Stimulated activated CD8-positive, alpha-beta memory T cell treated with anti-CD3 and anti-CD28 coated beads, Interleukin-15, amount 100 ng/mL, for 1 hour (primary cell): ENCODE results near the gene S100A9.
"Not testable (repeated sequence)": the region's sequence is repeated elsewhere in the genome, so short reads cannot be mapped to it uniquely, and the experiment has no call there.

ENCODE experiments used
- DNase-seq: peaks from one replicate; pipeline ENCODE4 v3.0.0-alpha.2; 2020; ENCODE audit warnings: low read depth

S100A9 gene

GRCh38 chr1:153345187-153346076, 12.2 kb upstream of the S100A9 start:
- no peak for DNase-seq

- DNase-seq, result no peak
Measured at GRCh38 chr1:153346077-153346723, 11.5 kb upstream of the S100A9 start.

GRCh38 chr1:153347049-153347448, 10.6 kb upstream of the S100A9 start:
- DNase-seq, result not testable (repeated sequence)

DNA sequence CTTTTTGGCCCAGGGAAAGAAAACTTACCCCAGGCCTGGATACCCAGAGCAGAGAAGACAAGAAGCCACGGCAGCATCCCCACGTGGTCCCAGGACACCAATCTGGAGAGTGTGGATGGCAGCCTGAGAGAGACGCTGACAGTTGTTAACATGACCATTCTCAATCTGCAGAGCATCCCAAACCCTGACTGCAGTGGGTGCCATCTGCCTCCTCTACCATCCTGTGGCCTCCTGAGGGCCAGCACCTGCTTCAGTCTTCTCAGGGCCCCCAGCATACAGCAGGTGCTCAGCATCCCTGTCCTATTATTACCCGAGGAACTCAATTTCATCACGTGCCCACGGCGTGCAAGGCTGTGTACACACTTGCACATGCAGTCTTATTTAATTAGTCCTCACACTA, 9.8 kb upstream of the S100A9 start:
- no peak for DNase-seq

DNA sequence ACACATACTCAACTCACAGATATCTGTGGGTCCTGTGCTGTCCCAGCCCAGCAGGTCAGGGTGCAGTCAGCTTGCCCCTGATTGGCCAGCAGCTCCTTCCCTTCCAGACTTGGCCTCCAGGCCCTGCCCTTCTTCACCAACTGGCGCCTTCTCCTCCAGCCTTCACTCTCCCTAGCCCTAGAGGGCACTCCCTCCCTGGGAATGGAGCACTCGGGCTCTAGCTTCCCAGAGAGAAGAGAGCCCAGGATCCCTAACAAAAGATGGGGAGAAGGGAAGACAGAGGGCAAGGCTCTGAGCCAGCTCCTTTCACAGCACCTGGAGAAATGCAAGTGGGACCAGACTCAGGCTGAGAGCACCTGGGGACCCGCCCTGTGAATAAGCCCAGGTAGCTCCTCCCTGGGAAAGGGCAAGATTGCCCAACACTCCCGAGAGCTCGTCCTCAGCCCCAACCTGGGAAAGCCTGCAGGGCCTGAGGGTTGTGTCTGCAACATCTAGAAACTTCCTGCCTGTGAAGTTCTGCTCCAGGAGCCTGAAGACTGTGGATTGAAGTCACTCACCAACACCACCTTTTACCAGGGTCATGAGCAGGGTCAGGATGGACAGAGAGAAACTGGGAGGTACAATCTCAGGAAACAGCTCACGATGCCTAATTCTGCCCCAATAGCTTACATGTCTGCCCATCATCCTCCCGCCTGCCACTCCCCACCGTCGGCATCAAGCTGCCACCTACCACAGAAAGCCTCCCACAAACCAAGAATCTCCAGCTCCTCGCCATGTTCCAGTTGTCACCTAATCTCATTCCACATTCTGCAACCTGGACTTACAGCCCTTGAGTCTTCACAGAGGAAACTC, 8.9 kb upstream of the S100A9 start, which contains the start of gene PGLYRP4:
Gene PGLYRP4, minus strand, starts transcription at position 331 of the 852 bp plus-strand sequence. CDS start 909 bp downstream, outside the sequence.
- DNase-seq, result no peak

- DNase-seq, result no peak
Measured at GRCh38 chr1:153349363-153350320, 8.0 kb upstream of the S100A9 start.

GRCh38 chr1:153350321-153350957, 7.2 kb upstream of the S100A9 start:
- no peak for DNase-seq

- peak; percentile 46 for DNase-seq
Measured at GRCh38 chr1:153352523-153352922, 5.1 kb upstream of the S100A9 start.

- DNase-seq, result no peak
Measured at GRCh38 chr1:153353226-153353947, 4.3 kb upstream of the S100A9 start.

DNA sequence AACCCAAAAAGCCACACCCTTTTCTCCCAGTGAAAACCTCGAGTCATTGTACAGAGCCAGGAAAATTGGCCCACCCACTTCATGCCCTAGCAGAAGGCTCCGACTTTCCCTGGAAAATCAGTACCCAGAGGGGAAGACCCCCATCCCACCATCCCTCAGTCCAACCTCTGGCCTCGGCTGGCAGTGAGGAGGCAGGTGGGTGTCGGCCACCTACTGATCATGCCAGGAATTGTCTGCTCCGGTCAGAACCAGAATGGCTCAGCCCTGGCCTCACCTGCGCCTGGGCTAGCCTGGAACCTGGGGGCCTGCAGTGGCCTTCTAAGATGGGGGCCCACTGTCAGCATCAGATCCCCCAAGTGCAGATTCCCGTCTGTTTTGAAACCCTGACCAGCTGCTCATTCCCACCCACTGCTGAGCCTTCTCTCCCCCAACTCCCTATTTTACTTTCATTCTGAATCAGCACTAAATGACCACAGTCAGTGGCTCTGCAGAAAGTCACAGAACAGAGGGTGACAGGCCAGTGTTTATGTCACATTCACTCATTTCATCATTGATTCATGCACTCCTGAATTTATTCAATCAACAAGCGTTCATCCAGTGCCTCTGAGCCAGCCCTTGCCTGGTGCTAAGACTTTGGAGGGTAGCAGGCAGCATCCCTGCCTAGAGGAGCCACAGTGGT, 3.0 kb upstream of the S100A9 start:
- no peak for DNase-seq

- DNase-seq, result no peak
Measured at GRCh38 chr1:153355445-153356071, 2.1 kb upstream of the S100A9 start.

DNA sequence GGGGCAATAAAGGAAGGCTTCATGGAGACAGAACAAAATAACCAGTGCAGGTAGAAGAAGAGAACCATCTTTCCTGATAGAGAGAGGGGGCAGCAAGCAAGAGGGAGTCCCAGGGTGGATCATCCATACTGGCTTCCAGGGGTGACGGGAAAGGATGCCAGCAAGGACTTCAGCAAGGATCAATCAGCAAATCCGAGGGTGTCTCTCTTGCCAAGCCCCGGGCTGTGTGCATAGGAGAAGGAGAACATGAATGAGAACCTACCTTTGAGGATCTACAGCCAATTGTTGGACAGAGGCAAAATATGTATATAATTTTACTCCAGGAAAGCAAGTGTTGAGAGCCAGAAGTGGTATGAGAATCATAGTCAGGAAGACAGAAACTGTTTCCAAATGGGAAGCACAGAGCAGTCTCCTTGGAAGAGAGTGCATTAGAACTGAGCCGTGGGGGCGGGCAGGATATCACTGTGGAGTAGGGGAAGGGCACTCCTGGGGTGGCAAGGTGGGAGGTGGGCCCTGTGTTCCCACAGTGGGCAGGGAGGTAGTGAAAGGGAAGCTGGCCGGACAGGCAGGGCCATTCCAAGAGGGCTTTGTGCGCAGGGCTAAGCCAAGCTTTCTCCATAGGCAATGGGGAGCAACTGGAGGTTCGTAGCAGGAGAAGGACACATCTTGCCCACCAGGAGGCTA, 1.1 kb upstream of the S100A9 start:
- DNase-seq, result no peak

GRCh38 chr1:153357076-153357852, 390 bp upstream of the S100A9 start:
- DNase-seq, result no peak

GRCh38 chr1:153358691-153358975, 979 bp downstream of the S100A9 start:
- DNase-seq, result no peak

DNA sequence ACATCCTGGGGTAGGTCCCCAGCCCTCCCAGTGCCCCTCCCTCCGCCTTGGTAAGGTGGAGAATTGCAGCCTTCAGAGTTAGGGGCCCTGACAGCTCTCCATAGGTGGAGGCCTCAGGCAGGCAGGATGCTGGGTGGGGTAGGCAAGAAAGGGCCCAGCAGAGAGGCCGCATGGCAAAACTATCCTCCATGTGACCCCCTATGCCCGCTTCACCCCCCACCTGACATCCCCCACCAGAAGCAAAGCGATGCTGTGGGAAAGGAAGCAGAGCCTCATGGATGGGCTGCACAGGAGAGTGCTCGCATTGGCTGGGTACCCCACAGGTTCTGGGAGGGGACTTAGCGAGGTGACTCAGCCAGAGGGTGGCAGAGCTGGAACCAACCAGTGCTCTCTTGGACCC, 1.6 kb downstream of the S100A9 start:
- no peak for DNase-seq

GRCh38 chr1:153360190-153360589, 2.5 kb downstream of the S100A9 start:
- no peak for DNase-seq

GRCh38 chr1:153360592-153361479, 3.2 kb downstream of the S100A9 start:
- no peak for DNase-seq
